Adrenal gland (tissue), 5 donors: ENCODE data around the gene SIK2.

ENCODE experiments used
- POLR2A ChIP-seq, 2 donors: fragments of 450-650 bp; IDR thresholded peaks; one replicate each; pipeline ENCODE4 v1.6.1; 2017; ENCODE audit warnings: antibody characterized with exemption in 2 of 2, mild to moderate bottlenecking in 2 of 2, moderate library complexity in 1 of 2
- TF ChIP-seq, protein P1 (sequence below), 6 experiments: fragments of 450-650 bp in 4 of 6; fragments of 200-600 bp in 2 of 6; sonication (generic) in 1 of 6; IDR thresholded peaks; 1 replicate in 5 of 6; 2 replicates in 1 of 6; pipeline versions ENCODE4 v1.5.1 to v1.8.0; 2016 to 2021; ENCODE audit warnings: antibody characterized with exemption in 6 of 6, mild to moderate bottlenecking in 2 of 6, moderate library complexity in 1 of 6
- donor health status: DM: no; HTN: no; CAD: no.

DNA sequence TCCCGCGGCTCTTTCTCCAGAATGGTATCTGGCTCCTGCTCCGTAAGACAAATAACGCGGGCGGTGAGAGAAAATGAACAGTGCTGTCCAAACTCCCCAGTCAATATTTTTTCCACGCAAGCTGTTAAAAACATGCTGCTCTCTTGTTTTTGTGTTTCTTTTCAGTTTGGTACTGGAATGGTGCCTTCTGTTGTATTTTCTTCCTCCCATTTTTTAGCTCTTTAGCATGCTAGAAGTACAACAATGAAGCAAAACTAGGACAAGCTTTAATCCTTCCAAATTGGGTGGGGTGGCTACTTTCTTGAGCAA is 164.5 kb downstream of the SIK2 start:
- peak in 1 of 2 donors; percentile 29 for TF ChIP-seq POLR2A (IDR thresholded peaks at IDR 0.05)
- TF ChIP-seq, protein P1, sequence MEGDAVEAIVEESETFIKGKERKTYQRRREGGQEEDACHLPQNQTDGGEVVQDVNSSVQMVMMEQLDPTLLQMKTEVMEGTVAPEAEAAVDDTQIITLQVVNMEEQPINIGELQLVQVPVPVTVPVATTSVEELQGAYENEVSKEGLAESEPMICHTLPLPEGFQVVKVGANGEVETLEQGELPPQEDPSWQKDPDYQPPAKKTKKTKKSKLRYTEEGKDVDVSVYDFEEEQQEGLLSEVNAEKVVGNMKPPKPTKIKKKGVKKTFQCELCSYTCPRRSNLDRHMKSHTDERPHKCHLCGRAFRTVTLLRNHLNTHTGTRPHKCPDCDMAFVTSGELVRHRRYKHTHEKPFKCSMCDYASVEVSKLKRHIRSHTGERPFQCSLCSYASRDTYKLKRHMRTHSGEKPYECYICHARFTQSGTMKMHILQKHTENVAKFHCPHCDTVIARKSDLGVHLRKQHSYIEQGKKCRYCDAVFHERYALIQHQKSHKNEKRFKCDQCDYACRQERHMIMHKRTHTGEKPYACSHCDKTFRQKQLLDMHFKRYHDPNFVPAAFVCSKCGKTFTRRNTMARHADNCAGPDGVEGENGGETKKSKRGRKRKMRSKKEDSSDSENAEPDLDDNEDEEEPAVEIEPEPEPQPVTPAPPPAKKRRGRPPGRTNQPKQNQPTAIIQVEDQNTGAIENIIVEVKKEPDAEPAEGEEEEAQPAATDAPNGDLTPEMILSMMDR (IDR thresholded peaks at IDR 0.05): no peak
